Hematopoietic multipotent progenitor cell treated with erythropoietin and hydrocortisone succinate and interleukin-3 and kit ligand, for 8 days (in vitro differentiated cells): ENCODE data around the gene TPPP3.
"Not testable (repeated sequence)": the region's sequence is repeated elsewhere in the genome, so short reads cannot be mapped to it uniquely, and the experiment has no call there.

Experiments used
- DNase-seq: peaks from one replicate; pipeline ENCODE4 v3.0.0-alpha.2; 2015

Gene TPPP3

DNA sequence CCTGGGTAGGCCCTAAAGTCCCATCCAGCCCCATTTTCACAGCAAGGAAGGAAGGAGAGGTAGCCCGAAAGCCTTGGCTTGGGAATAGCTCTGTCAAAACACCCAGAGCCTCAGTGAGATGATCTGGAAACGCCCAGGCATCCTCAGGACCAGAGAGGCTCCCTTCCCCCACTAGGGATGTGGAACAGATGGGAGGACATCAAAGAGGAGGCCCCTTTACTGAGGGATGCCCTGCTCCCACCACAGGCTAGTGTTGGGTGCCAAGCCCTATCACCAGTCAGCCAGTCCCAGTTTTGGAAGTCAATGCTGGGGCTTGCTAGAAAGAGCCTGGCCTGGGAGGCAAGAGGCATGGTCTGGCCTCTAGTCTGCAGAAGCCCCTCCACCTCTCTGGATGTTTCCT is 4.7 kb downstream of the TPPP3 start:
- no peak for DNase-seq

DNA sequence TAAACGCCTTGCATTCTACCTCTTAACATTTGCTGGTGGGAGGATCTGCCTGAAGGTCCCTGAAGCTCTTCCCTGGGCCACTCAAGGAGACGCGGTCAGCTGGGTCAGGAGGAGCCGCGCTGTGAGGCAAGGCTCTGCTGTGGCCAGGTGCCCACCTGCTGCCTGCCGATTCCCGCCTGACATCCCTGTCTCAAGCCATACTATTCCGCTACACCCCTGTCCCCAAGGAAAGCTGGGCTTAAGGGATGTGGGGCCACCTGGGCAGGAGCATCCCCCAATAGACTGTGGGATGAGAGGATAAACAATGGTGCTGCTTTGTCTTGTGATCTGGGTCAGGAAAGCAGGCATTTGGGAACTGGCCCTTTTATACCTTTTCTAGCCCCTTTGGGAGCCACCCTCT is 5.1 kb downstream of the TPPP3 start:
- DNase-seq = no peak

DNA sequence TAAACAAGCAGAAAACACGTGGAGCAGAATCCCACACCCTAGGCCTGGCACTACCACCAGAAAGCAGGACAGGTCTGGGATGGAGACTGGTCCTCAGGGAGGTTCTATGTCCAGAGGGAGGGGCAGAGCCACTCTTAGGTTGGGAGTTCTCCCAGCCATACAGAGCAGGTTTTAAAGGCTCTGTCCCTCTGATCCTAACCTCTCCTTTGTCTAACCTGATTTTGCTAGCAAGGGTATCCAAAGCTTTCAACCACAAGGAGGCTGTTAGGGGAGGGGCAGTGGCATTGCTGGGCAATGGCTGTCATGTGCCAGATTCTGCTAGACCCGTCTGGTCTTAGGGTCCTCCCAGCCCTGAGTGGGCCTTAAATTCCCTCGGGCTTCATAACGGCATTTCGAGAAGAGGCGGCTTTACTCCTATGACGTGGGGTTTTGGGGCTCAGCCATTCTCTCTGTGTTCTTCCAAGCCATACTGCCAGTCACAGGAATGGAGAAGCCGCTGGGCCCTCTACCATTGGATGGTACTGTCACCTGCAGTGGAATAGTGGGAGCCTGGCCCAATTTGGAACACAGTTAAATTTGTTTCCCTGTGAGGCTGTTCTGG is 5.7 kb downstream of the TPPP3 start:
- no peak for DNase-seq

DNA sequence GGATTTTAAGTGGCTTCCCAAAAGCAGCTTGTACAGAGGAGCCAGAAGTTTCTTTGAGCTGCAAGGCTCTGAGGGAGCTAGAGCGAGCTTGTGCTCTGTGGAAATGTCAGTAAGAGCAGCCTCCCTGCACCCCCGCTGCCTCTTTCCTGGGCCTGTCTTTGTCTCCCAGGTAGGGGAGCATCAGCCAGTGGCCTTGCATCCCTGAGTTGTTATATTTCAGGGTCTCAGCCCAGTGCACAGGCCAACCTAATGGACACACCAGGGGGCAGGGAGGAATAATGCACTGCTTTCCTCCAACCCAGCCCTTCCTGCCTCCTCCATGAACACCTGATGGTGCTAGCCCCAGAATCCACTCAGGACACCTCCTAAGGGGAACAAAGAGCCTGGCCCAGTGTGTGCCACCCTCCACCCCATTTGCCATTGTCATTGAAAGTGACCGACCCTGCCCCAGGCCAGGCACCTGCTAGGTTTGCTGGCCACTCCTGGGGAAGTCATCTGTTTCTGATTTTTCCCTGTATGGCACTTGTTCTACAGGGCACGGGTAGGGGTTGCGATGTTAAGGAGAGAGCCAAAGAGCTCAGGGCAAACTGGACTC is 6.3 kb downstream of the TPPP3 start:
- DNase-seq = no peak

DNA sequence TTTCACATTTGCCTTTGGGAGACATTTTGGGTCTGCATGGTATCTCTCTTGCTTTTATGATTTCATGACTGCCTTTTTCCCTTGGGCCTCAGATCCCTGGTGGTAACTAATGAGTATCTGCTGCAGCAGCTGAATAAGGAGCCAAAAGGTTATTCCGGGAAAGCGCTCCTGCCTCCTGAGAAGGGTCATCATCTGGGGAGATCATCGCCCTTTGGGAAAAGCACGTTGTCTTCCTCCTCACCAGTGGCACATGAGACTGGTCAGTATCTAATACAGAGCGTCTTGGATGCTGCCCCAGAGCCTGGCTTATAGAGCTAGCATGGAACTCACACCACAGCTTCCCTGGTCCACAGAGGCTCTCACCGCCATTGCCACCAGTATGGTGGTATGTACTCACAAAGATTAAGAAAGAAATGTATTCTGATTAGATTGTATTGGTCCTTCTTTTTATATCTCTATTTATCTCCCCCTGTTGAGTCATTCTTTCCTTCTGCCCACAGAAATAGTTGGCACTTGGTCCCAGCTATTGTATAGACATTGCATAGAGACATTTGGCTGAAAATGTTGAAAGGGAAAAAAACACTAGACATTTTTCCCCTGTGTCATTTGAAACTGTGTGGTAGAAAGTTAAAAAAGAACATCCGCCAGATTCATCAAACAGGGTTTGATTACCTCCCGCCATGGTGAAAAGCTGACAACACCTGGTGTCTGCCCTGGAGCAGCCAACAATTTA is 8.4 kb downstream of the TPPP3 start:
- DNase-seq = peak; percentile 4

DNA sequence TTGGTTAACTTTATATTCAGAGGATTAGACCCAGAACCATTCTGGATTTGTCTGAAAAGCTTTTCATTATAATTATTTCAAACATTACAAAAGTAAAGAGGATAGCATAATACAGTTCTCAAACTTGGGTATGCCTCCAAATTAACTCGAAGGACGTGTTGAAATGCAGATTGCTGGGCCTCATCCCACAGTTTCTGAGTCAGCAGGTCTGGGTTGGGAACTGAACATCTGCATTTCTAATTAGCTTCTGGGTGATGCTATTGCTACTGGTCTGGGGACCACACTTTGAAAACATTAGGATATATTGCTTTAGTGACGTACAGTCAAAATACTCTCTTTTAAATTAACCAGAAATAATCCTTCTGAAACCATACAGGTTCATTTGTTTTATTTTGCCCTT is 10.0 kb downstream of the TPPP3 start:
- DNase-seq = no peak

DNA sequence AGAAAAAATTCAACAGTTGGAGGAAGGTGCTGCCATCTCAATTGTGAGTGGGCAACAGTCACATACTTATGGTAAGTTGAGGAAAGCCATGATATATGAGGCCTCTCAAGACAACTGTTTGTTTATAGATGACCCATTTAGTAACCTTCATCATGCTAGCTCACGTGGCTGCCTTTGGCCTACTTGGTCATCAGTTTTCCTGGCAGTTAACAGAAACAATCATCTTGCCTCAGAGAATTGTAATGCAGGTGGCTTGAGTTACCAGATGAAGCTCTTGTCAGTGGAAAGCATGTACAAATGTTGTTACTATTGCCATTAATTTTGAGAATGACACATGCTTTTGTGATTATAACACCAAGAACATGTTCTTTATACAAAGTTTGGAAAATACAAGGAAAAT is 14.7 kb downstream of the TPPP3 start:
- no peak for DNase-seq

DNA sequence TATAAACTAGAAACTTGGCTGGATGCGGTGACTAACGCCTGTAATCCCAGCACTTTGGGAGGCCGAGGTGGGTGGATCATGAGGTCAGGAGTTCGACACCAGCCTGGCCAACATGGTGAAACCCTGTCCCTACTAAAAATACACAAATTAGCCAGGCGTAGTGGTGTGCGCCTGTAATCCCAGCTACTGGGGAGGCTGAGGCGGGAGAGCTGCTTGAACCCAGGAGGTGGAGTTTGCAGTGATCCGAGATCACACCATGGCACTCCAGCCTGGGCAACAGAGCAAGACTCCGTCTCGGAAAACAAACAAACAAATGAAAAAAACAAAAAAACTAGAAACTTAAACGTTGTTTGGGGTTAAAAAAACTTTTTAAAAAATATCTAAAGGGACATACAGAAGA is 17.3 kb downstream of the TPPP3 start:
- DNase-seq = not testable (repeated sequence)

DNA sequence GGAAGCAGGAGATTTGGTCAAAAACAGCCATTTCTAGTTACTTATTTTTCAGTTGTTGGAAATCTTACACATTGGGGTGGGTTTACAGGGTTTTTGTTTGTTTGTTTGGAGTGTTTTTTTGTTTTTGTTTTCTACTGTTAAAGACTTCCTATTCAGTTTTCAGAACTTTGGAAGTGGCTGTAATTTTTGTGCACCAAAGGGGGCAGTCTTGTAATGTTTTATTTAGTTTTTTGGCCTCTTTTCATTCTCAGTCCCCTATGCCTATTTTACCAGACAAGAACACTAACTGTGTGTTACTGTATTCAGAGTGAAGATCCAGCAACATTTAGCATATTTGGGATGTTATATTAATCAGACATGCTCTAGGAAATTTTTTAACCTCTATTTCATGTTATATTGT is 20.6 kb downstream of the TPPP3 start:
- peak; percentile 50 for DNase-seq

DNA sequence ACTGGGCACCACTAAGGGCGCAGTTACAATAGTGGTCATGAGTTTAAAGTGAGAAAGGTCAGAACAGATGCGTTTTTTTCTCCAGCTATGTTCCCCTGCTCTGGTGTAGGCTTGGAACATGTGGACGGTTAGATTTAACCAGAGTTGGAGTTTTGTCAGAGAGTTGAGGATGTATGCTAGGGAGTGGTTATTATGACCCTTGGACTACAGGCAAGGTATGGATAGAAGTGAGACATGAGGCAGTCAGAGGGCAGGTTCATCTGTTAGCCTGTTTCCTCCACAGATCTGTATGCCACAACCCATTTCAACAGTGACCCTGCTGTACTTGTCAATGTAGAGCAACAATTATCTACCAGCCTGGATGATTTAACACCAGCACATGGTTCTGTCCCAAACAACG is 22.6 kb downstream of the TPPP3 start:
- no peak for DNase-seq

DNA sequence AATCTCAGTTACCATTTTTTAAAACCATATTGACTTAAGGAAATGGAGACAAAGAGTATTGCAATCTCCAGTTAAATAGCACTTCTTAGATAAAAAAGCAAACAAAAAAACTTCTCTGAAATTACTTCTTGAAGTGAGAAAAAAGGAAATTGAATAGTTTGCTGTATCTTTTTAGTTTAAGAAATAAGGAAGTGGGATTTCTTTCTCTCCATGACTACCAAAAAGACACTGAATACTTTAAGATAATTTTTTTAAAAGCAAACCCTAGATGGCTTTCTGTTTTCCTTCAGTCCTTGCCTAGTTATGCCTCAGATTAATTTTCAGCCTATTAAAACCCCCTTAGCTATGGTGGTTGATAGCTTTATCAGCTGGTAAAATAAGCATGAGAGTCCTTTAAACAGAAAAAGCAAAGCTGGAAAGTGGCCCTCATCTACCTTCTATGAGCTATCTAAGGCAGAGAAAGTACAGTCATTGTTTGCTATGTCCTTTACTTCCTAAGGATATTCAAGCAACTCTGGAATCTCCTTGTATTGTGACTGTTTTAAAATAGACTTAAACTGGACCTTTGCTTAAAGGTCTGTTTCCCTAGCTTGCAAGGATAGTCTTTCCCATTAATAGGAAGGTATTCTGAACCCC is 28.6 kb downstream of the TPPP3 start:
- no peak for DNase-seq

DNA sequence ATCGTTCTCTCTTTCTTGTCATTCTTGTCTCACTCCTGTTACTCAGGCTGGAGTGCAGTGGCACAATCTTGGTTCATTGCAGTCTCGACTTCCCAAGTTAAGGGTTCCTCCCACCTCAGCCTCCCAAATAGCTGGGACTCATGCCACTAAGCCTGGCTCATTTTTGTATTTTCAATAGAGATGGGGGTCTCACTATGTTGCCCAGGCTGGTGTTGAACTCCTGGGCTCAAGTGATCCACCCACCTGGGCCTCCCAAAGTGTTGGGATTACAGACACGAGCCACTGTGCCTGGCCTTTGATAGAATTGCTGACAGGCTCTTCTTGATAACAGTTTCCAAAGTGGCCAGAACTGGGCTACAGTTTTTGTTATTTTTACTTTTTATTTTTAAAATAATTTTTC is 32.3 kb downstream of the TPPP3 start:
- DNase-seq = no peak

DNA sequence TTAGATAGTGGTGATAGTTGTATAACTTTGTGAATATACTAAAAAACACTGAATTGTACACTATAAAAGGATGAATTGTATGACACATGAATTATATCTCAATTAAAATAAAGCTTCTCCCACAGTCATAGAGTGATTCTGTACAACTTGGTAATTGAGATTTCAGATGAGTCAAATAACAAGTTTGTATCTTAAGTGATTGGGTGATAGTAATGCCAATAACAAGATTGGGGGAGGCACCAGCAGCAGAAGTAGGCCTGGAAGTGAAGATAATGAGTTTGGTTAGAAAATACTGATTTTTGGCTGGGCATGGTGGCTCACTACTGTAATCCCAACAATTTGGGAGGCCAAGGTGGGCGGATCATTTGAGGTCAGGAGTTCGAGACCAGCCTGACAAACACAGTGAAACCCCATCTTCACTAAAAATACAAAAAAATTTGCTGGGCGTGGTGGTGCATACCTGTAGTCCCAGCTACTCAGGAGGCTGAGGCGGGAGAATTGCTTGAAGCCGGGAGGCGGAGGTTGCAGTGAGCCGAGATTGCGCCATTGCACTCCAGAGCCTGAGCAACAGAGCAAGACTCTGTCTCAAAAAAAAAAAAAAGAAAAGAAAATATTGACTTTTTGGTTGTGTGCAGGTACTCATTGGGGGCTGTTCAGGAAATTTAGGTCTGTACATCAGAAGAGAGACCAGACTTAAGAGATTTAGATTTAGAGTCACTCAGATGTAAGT is 33.6 kb downstream of the TPPP3 start:
- DNase-seq = peak; percentile 24

DNA sequence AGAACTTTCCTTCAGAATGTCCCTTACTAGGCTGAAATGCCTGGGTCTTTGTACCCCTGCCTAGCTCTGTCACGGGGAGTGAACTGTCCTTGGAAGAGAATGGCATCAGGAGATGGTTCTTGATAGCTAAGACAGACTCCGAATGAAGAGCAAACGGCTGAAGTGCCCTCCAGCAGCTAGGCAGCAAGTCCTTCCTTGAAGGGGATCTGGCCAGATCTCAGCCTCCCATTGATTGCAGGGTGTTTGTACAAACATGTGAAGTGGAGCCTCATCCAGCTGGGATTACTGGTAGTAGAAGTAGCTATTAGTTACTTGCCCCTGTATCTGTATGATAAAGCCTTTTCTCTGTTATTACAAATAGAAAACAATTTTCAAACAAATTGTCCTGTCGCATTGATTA is 35.7 kb downstream of the TPPP3 start:
- DNase-seq = no peak

DNA sequence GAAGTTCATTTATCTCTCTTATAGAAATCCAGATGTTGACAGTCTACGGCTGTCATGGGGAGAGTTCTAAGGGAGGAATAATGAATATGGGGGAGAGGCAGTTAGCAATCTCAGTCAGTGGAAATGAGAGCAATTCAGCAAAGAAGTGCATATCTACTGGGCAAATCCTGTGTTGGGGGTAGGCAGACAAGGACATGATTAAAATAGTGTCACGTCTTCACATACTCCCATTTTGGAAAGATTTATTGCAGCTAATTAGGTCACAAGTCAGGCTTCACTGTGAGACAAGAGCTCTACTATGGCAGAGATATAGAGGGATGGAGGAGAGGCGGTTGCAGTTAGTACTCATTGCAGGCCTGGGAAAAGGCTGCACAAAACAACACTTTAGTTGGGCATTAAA is 36.9 kb downstream of the TPPP3 start:
- DNase-seq = no peak

DNA sequence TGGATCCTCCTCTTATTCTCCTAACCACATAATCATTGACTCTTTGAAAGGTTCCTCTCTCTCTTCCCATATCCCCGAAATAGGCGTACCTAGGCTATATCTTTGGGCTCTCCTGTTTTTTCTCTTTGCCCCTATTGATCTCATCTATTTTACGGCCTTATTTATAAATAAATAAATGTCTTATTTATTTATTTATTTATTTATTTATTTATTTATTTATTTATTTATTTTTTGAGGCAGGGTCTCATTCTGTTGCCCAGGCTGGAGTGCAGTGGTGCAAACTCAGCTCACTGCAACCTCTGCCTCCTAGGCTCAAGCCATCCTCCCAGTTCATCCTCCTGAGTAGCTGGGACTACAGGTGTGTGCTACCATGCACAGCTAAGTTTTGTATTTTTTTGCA is 40.8 kb downstream of the TPPP3 start:
- not testable (repeated sequence) for DNase-seq

DNA sequence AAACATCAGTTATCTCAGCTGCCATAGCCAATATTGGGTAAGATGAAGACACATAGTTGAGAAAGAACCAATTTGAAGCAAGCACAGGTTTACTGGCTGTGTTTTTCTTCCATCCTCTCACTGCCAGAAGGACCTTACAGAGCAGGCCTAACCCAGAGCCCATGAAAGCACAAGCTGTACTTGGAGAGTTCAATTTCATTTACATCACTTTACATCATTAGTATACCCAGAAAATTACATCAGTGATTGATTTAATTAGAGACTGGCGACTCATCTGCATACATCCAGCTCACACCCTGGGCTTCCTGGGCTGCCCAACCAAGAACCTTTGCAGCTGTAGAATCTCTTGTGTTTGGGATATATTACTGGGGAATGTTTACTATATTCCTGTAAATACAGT is 43.0 kb downstream of the TPPP3 start:
- no peak for DNase-seq

DNA sequence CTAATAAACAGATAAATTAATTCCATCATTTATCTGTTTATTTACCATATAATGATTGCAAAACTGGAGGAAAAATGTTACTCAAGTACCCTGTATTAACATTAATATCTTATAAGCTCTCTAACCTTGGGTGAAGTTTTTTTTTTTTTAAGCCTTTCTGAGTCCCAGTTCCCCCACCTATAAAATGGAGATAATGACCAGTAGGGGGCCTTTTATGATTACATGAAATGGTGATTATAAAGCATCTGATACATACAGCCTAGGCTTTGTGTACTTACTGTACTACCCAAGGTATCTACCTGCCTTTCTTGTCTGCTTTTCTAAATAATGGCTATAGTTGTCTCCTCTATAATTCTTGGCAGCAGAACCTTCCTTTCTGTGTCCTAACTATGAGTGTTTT is 44.1 kb downstream of the TPPP3 start:
- DNase-seq = peak; percentile 71

DNA sequence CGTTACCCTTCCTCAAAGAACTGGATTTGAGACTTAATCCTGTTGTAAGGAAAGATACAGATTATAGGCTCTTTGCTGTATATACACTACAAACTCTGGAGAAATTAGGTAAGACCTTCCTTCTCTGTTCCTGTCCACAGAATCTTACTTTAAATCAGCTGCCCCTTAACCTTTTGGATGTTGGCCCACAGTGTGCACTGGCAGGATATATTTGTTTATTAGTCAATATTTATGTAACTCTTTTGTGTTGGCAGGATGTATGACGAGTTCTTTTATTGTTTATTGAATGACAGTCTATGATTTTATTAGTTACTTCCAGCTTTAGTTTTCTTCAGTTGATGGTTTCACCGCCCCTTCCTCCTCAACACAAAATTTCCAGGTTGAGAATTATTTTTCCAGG is 47.0 kb downstream of the TPPP3 start:
- no peak for DNase-seq

DNA sequence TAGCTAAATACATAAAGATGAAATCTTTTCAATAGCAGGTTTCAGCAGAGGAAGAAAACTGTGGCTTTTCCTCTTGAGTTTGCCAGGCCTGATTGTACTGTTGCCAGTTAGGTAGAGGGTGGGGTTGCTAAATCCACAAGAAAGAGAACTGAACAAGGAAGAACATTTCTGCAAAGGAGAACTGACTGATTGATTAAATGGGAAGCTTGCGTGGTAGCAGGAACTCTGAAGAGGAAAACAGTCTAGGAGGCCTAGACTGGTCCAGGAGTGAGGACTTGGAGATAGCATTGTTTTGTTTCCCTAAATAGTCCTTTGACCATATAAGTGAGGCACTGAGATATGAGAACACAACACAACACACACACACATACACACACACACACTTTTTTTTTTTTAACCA is 47.9 kb downstream of the TPPP3 start:
- DNase-seq = no peak

DNA sequence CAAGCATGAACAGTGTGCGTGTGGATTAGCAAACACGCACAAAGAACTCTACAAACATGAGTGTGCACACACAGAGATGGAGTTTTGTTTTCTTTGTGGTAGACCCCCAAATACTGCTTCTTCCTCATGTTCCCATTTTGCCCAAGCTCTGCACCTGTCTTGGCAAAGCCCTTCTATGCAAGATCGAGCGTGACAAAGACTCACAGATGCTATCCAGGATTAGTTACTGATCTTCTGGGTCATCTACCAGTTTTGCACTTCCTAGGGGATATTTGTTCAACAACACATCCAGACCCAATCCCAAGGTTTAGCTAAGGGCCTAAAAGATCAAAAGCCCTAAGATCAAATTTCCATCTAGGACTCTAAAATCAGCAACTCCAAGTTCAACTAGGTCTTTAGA is 50.7 kb downstream of the TPPP3 start:
- DNase-seq = no peak

DNA sequence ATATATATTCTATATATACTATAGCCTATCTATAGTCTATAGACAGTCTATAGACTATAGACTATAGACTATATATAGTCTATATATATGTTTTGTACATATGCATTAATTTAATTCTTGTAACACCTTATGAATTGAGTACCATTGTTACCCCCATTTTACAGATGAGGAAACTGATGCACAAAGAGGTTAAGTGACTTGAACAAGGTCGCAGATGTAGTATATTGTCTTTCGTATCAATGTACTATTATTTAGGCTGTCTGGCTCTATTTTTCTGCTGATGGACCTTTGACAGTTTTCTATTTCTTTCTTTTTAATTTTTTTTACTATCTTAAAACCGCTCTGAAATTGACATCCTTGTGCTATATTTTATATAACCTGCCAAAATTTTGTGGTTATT is 52.0 kb downstream of the TPPP3 start:
- no peak for DNase-seq
